Lung (tissue), 12 donors: ENCODE data around the gene RTL3. TPM values are rescaled to one million over a fixed set of nuclear protein-coding genes. Genes with fewer than 3 reads are reported as not detected.
"Not testable (repeated sequence)": the region's sequence is repeated elsewhere in the genome, so short reads cannot be mapped to it uniquely, and the experiment has no call there.

Experiments used
- ATAC-seq: fragments of 200-7000 bp; cut with Tn5 transposase; one replicate; pipeline ENCODE4 v1.9.1; 2020; ENCODE audit warnings: moderate number of reproducible peaks; ENCODE audit not compliant: insufficient read depth, low FRiP score
- DNase-seq, 3 donors: peaks; one replicate each; pipeline ENCODE4 v3.0.0-alpha.2; 2013 to 2017
- H3K27ac ChIP-seq, 2 donors: one replicate each; pipeline ENCODE4 v1.5.1; 2013; ENCODE audit warnings: mild to moderate bottlenecking in 2 of 2, moderate library complexity in 2 of 2, control low read depth in 1 of 2, inconsistent platforms in 1 of 2, low read depth in 1 of 2, low read length in 1 of 2
- H3K27me3 ChIP-seq, 3 donors: one replicate each; pipeline ENCODE4 v1.5.1; 2013; ENCODE audit warnings: low read length in 2 of 3; ENCODE audit not compliant: control insufficient read depth in 3 of 3, insufficient read depth in 3 of 3
- H3K36me3 ChIP-seq, 4 donors: one replicate each; pipeline ENCODE4 v1.5.1; 2013; ENCODE audit warnings: low read length in 4 of 4, mild to moderate bottlenecking in 1 of 4, moderate library complexity in 1 of 4; ENCODE audit not compliant: control insufficient read depth in 4 of 4, insufficient read depth in 4 of 4
- H3K4me1 ChIP-seq, 5 donors: one replicate each; pipeline ENCODE4 v1.5.1; 2013; ENCODE audit warnings: low read length in 5 of 5, mild to moderate bottlenecking in 2 of 5, moderate library complexity in 1 of 5; ENCODE audit not compliant: control insufficient read depth in 5 of 5, insufficient read depth in 5 of 5
- H3K4me3 ChIP-seq: one replicate; pipeline ENCODE4 v1.5.1; 2013; ENCODE audit warnings: mild to moderate bottlenecking, control low read depth, moderate library complexity
- H3K9ac ChIP-seq, 2 donors: one replicate each; pipeline ENCODE4 v1.5.1; 2013; ENCODE audit warnings: low read length in 2 of 2, control low read depth in 1 of 2; ENCODE audit not compliant: insufficient read depth in 1 of 2
- H3K9me3 ChIP-seq, 4 donors: one replicate each; pipeline ENCODE4 v1.5.1; 2013; ENCODE audit warnings: low read length in 3 of 4, mild to moderate bottlenecking in 1 of 4, moderate library complexity in 1 of 4; ENCODE audit not compliant: control insufficient read depth in 4 of 4, insufficient read depth in 3 of 4
- WGBS, 2 donors: extraction: QIAGEN DNeasy Blood & Tissue Kit; methylation state at CpG; one replicate each; pipeline ENCODE4 v1.1.7; 2013; 5-methylcytosine and 5-hydroxymethylcytosine counted together
- polyA plus RNA-seq, 2 donors: library from polyadenylated mRNA; stranded (reverse); fragments of 200-250 nt; gene quantifications; one replicate each; pipeline ENCODE4 v1.2.1, GENCODE V29; 2013
- total RNA-seq, 2 donors: library from RNA; depleted of rRNA in 1 of 2; stranded (reverse); fragments of >200 nt in 1 of 2; gene quantifications; one replicate each; pipeline ENCODE4 v1.2.1, GENCODE V29; 2014 to 2021
- TF ChIP-seq, protein P1 (sequence below): IDR thresholded peaks from 2 replicates; pipeline ENCODE4 v1.5.1; 2012; ENCODE audit warnings: mild to moderate bottlenecking; ENCODE audit errors: control extremely low read depth, extremely low read depth
- donor health status: control.
- donor health status: control.
- donor health status: Bipolar disorder and iron deficiency.
- donor health status: healthy.
- donor health status: DM: yes; HTN: yes; CAD: no.

Gene RTL3
- total and polyA plus RNA-seq, 4 donors = 0.03 to 0.28 (median 0.16) TPM

DNA sequence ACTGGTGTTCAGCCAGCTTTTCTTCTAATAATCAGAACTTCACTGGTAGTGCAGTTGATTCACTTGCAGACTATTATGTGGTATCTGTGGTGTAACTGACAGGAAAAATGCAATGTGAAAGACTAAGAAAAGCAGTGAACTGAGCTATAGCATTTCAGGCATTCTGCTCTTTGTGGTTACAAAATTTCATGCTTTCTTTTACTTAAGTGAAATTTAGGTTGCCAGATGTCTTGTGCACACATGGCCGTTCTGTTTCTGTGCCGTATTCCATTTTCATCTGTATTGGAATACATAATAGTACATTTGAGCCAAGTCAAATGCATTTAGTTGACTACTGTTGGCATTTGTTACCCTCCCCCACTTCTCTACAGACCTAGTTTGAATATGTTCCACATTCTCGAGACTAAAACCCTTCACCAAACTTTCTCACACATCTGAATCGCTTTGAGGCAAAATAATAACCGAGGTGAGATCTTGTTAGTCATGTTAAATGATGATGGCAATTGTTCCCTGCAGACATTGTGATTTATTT is 8.2 kb downstream of the RTL3 start:
- DNase-seq (no peak), ATAC-seq (no peak)
- H3K9me3 ChIP-seq = no peaks in the 10 kb centered on the region
- peaks cover 0 to 2% (median 0%) of the 10 kb centered on the region in 3 donors for H3K27me3 ChIP-seq
- no peak overlapping the region for H3K27ac ChIP-seq
- WGBS, 2 donors = 27 to 43% methylated on average over 5 of the region's 5 CpGs
- H3K36me3 ChIP-seq = no peaks in the 10 kb centered on the region
- TF ChIP-seq, protein P1, sequence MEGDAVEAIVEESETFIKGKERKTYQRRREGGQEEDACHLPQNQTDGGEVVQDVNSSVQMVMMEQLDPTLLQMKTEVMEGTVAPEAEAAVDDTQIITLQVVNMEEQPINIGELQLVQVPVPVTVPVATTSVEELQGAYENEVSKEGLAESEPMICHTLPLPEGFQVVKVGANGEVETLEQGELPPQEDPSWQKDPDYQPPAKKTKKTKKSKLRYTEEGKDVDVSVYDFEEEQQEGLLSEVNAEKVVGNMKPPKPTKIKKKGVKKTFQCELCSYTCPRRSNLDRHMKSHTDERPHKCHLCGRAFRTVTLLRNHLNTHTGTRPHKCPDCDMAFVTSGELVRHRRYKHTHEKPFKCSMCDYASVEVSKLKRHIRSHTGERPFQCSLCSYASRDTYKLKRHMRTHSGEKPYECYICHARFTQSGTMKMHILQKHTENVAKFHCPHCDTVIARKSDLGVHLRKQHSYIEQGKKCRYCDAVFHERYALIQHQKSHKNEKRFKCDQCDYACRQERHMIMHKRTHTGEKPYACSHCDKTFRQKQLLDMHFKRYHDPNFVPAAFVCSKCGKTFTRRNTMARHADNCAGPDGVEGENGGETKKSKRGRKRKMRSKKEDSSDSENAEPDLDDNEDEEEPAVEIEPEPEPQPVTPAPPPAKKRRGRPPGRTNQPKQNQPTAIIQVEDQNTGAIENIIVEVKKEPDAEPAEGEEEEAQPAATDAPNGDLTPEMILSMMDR = no peak
- peaks cover 0 to 3% (median 0%) of the 10 kb centered on the region in 5 donors for H3K4me1 ChIP-seq
- H3K9ac ChIP-seq = no peak overlapping the region
- H3K4me3 ChIP-seq = no peak overlapping the region

DNA sequence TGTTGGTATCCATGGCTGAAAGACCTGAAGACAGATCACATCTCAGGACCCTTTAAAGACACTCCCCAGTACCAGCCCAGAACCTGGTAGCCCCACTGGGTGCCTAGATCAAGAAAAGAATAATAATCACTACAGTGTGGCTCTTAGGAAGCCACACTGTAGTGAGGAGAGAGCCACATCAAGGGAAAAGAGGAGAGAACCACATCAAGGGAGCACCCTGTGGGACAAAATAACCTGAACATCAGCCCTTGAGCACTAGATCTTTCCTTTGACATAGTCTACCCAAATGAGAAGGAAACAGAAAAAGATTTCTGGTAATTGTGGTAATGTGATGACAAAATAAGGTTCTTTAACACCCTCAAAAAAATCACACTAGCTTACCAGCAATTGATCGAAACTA is 15.3 kb downstream of the RTL3 start:
- no peaks in the 10 kb centered on the region for H3K4me1 ChIP-seq
- H3K27ac ChIP-seq = no peak overlapping the region
- H3K4me3 ChIP-seq = no peak overlapping the region
- H3K9me3 ChIP-seq = peaks cover 0 to 11% (median 1%) of the 10 kb centered on the region in 4 donors
- ATAC-seq = no peak
- H3K9ac ChIP-seq = no peak overlapping the region
- H3K27me3 ChIP-seq = no peaks in the 10 kb centered on the region
- H3K36me3 ChIP-seq = no peaks in the 10 kb centered on the region
- DNase-seq = no peak
- TF ChIP-seq, protein P1 = no peak
- 94 to 100% methylated on average over 1 of the region's 1 CpG for WGBS, 2 donors

DNA sequence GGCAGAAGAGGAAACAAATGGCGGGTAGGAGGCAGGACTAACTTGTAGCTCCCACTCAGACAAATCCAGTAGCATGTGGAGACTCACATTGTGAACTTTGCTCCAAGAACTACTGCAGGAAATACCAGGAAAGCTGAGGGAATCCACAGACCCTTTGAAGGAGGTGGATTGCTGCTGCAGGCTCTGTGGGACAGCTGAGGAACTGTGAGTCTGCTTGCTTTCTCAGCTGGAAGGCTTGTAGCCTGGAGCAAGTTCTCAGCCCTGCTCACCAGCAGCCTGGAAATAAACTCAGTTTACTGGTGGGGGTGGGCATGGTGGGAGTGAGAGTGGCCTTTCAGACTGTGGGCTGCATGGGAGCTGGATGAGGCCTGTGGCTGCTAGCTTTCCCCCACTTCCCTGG is 16.0 kb downstream of the RTL3 start:
- ATAC-seq (no peak), DNase-seq (no peak)
- no peaks in the 10 kb centered on the region for H3K27me3 ChIP-seq
- WGBS, 2 donors = 37 to 73% methylated on average over 1 of the region's 1 CpG
- H3K4me1 ChIP-seq = no peaks in the 10 kb centered on the region
- H3K9me3 ChIP-seq = peaks cover 0 to 12% (median 1%) of the 10 kb centered on the region in 4 donors
- H3K9ac ChIP-seq = no peak overlapping the region
- no peak overlapping the region for H3K4me3 ChIP-seq
- no peak overlapping the region for H3K27ac ChIP-seq
- TF ChIP-seq, protein P1 = no peak
- H3K36me3 ChIP-seq = no peaks in the 10 kb centered on the region

DNA sequence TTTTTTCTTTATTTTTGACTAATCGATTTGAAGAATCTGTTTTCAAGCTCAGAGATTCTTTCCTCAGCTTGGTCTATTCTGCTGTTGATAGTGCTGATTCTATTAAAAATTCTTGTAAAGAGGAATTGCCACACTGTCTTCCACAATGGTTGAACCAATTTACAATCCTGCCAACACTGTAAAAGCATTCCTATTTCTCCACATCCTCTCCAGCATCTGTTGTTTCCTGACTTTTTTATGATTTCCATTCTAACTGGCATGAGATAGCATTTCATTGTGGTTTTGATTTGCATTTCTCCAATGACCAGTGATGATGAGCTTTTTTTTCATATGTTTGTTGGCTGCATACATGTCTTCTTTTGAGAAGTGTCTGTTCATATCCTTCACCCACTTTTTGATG is 23.0 kb downstream of the RTL3 start:
- H3K36me3 ChIP-seq, DNase-seq, H3K27ac ChIP-seq, ATAC-seq, H3K4me3 ChIP-seq, H3K4me1 ChIP-seq, H3K27me3 ChIP-seq, H3K9ac ChIP-seq: not testable (repeated sequence)
- H3K9me3 ChIP-seq = peaks cover 0 to 14% (median 1%) of the 10 kb centered on the region in 4 donors
- WGBS, 2 donors = 75 to 89% methylated on average over 1 of the region's 1 CpG
